ENCODE measurements around the gene BNIPL. TPM values are rescaled to one million over a fixed set of nuclear protein-coding genes. Genes with fewer than 3 reads are reported as not detected.

Gene BNIPL, protein sequence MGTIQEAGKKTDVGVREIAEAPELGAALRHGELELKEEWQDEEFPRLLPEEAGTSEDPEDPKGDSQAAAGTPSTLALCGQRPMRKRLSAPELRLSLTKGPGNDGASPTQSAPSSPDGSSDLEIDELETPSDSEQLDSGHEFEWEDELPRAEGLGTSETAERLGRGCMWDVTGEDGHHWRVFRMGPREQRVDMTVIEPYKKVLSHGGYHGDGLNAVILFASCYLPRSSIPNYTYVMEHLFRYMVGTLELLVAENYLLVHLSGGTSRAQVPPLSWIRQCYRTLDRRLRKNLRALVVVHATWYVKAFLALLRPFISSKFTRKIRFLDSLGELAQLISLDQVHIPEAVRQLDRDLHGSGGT
- 1.4 and 1.8 TPM in 2 replicates for total RNA-seq
- polyA plus RNA-seq (2012): 0.49 TPM

DNA sequence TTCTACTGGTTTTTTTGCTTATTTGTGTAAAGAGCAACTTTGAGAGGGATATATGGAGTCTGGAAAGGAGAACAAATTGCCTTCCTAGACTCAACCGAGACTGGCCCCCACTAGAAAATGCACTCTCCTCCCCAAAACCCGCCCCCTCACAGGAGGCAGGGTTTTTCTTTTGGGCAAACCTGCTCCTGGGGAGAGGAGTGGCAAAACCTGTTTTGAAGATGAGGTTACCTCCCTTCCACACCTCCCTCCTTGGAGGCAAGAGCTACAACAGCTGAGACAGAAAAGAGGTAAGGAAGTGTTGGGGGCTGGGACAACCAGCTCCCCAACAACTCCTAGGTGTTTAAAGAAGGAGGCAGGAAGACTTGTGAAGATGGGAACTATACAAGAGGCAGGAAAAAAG is at the start of gene BNIPL:
TSS of gene BNIPL (plus strand) at position 231 of the 400 bp plus-strand sequence. CDS start at position 371, 140 bp downstream.
- no peak for DNase-seq (ENCODE audit: low read depth)

DNA sequence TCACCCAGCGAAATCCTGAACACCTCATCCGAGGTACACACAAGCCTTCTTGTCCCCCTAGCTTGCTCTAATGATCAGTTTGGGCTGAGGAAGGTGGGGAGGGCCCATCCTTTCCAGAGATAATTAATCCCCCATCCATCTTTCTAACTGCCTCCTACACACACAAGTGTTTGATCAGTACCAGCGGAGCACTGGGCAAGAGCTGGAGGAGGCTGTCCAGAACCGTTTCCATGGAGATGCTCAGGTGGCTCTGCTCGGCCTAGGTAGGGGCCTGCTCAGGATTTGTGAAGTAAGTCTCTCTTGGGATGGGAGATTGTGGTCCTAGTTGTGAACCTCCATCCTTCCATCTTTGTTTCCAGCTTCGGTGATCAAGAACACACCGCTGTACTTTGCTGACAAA is 48.5 kb upstream of the BNIPL start:
- no peak for DNase-seq (ENCODE audit: low read depth)

DNA sequence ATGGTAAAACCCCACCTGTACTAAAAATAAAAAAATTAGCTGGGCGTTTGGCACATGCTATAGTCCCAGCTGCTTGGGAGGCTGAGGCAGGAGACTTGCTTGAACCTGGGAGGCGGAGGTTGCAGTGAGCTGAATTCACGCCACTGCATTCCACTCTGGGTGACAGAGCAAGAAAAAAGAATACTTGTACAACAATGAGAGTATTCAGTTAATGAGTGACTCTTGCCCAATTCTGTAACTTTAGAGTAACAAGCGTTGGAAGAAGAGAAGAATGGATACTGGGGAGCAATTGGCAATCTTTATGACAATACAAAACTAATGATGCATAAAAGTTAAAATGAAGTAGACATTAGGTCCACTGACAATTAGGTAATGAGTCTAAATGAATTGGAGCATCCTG is 43.8 kb upstream of the BNIPL start:
- DNase-seq (ENCODE audit: low read depth): no peak

DNA sequence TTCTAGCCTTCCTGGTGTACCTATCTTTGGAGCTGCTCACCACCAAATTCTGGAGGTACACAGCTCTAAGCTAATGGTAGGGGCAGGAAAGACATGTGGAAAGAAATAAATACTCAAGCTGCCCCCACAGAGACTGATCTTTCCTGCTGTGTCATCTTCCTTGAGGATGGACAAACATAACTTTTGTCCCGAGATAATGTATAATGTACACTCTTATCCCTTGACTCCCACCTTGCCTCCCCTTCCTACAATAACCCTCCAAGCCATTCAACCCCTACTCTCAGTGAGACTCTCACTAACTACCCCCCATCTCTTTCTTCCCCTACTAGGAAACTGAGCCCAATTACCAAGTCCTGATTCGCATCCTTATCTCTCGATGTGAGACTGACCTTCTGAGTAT is 42.1 kb upstream of the BNIPL start:
- DNase-seq (ENCODE audit: low read depth): no peak

DNA sequence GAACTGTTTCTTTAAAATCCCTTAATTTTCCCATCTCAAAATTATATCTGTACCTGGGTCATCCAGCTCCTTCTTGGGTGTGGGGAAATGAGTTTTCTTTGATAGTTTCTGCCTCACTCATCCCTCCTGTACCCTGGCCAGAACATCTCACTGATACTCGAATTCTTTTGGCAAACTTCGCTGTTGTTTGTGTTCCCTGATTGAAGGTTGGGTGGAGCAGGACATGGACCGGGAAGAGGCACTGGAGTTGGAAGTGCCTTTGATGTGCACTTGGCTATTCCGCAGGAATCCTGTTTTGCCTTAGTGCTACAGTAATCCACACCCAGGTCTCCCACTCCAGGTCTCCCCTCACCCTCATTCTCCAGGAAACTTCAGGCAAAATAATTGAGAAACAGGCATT is 40.9 kb upstream of the BNIPL start:
- DNase-seq (ENCODE audit: low read depth): no peak

DNA sequence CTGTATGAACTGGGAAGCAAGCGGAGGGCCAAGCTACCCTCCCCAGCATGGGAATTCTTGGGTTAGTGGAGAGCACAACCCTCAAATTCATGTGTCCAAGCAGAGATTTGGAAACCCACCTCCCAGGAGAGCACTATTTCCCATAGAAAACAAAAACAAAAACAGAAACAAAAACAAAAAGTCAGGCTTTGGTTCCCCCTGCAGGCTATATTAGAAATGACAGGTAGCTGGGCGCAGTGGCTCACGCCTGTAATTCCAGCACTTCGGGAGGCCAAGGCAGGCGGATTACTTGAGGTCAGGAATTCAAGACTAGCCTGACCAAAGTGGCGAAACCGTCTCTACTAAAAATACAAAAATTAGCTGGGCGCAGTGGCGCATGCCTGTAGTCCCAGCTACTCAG is 40.5 kb upstream of the BNIPL start:
- DNase-seq (ENCODE audit: low read depth): peak; percentile 70

DNA sequence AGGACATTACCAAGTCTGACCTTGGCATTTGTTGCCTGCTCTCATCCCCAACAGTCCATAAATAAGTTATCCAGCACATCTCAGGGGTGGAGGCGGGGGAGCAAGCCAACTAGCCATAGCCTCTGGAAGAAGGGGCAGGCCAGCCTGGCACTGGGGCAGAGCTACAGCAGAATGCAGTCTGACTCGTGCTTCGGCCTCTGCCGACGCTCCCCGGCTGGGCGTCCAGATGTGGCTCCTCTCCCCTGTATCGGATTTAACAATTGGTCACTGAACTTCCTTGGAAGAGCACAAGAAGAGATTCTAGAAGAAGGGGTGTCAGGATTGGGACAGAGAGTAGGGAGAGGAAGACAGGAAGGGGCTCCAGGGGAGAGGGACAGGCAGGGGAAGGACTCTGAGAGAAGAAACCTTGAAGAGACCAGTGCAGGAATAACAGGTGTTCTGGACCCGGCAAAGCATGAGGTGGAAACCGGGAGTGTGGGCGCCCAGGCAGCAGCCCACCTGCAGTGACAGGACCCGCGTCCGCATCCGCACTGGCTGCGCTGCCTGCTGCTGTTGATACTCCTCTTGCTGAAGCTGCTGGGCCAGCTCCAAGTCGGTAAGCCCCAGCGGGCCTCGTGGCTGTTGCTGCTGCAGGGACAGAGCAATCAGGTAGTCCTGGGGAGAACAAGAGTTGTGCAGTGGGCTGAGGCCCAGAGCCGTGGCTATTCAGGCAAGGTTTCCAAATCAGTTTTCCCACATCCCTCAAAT is 39.1 kb upstream of the BNIPL start:
- no peak for DNase-seq (ENCODE audit: low read depth)

DNA sequence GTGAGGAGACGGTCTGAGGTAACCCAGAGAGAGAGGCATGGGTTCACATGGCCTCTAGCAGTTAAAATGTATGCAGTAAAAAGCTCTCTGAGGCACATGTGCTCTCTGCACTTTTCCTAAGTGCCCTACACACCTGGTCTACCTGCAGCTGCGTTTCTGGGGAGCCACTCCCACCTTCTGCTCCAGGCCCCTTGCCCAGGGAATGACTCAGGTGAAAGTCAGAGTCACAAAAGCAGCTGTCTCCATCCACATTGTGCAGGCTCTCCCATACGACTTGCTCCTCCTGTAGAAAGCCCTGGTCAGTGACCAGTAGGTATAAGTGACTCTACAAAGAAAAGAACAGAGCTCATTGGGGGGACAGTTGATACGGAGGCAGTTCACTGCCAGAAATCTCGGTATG is 38.4 kb upstream of the BNIPL start:
- DNase-seq (ENCODE audit: low read depth): peak; percentile 33

DNA sequence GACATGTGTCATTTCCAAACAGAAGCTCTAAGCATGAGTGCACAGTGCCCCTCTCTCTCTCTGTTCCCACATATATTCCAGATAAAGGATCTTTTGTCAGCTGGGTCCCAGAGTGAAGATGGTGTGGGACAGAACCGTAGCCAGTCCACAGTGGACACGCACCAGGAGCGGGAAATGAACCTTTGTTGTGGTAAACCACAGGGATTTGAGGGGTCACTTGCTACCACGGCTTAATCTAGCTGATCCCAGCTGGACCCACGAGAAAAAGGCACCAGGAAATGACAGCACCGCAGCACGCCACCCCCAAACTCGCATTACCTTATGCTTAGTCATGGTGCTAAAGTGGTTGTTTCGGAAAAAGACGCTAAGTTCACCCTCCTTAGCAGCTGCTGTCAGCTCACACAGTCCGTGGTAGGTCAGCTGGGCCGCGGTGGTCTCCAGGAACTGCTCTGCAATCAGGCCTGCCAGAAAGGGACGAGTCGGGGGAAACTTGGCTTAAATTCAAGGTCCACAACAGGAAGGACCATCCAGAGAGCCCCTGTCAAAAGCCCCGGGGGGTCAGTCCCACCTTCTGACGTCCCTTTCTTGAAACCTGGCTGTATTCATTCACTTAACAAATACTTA is 37.2 kb upstream of the BNIPL start:
- DNase-seq (ENCODE audit: low read depth): peak; percentile 98

DNA sequence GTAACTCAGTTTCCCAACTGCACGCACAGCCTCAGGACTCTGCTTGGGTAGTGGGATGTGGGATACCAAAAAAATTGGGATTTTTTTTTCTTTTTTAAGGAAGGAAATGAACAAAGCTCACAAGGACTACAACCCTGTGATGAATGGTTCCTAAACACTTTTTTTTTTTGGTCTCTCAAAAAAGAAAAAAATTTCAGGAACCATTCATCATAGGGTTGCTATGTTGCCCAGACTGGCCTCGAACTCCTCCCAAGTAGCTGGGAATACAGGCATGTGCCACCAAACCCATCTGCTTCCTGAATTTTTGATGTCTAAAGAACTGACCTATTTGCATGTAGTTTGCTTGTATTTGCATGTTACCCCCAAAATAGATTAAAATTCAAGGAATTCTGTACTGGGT is 36.5 kb upstream of the BNIPL start:
- peak; percentile 26 for DNase-seq (ENCODE audit: low read depth)

DNA sequence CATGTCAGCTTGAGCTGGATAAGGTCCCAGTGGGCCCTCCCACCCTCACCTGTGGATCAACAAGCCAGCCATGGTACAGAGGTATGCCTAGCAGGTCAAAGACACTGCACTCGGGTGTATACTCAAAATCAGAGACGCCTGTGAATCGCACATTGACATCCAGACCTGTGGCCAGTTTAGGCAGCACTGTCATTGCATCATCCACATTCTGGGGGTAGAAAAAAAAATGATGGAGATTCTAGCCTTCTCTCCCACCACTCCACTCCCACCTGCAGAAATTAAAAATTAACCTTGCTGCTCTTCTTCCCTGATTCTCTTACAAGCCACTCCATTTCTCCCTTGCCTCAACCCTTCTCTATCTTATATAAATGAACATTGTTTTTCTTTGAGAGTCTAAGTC is 36.0 kb upstream of the BNIPL start:
- no peak for DNase-seq (ENCODE audit: low read depth)

DNA sequence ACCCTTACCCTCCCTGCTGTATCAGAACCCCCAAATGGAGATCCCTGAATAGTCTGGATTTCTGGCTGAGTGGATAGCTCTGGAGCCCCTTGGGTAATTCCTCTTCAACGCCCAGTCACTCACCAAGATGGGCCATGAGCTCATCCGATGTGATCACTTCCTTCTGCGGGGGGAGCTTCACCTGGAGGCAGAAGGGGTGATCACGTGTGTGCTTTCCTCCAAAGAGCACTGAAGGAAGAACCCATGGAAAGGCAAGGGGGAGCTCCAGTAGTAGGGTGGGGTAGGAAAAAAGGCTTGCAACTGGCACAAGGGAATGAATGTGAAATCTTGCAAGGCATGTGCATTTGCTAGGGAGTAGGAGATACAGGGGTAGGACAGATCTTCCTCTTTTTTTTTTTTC is 34.8 kb upstream of the BNIPL start:
- DNase-seq (ENCODE audit: low read depth): no peak

DNA sequence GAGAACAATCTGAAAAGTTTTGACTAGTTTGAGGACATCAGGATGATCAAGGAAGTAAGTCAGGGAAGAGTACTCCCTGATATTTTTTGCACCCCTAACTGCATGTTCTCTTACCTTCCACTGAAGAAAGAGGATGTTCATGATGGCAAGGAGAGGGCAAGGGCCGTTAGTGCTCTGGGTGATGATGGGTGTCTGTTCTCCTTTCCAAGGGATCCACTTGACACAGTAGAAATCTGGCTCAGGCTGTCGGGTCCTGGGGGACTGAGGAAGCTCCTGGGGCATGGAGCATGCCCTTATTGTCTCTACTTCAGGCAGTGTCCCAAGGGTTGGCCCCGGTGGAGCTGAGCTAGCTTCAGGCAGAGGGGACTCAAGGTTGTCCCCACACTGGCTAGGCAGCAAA is 34.3 kb upstream of the BNIPL start:
- DNase-seq (ENCODE audit: low read depth): no peak

DNA sequence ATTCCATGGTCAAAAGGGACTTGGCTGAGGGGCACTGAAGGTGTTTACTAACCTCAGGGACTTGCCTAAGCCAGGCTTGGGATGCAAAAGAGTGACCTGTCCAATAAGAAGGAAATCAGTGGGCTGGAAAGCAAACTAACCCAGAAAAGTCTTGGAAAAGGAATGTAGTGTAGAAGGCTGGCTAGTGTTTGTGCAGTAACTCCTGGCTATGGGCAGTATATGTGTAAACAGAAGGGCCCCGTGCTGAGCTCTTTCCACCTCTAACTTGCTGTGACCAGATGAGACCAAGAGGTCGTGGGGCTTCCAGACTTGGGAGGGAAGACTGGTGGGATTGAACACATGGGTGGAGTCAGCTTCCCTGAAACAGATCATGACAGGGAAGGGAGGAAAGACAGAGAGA is 33.8 kb upstream of the BNIPL start:
- DNase-seq (ENCODE audit: low read depth): no peak

DNA sequence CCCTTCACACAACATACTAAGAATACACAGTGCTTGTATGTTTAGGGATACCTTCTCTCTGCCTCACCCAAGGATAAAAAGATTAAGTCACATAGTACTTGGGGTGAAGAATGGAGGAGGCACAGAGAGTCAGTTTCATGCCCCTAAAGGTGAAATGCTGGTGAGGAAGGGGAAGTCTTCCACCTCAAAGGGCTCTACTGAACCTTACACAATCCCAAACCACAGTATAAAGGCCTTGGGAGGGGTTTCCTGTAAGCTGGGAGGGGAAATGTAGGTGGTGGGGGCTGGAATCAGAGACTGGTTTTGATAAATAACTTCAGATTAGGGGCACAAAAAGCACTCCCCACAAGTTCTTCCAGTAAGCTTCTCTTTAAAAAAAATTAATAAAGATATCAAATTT is 33.2 kb upstream of the BNIPL start:
- no peak for DNase-seq (ENCODE audit: low read depth)

DNA sequence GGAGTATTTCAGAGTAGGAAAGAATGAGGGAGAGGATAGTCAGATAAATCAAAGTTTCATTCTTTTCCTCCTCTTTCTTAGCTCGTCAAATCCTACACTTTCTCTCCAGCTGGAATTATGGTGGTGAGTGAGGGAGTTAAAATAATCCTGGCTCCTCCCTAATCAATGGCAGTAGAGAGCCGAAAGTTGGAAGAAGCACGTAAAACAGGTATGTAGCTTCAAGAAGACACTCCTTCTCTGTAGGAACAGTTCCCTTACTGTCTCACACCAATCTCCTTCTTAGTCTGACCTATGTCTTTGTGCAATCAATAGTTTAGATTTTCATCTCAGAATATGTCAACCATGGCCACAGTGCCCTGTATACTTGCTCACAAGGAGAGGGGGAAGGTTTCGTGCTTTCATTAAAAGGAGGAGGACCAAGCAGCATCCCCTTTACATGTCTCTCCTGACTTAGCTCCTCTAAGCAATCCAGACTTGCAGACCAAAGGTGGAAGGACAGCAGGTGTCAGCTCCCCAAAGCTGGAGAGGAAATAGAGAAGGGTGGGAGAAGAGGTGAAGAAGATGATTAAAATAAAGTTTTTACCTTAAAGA is 30.6 kb upstream of the BNIPL start:
- DNase-seq (ENCODE audit: low read depth): no peak

DNA sequence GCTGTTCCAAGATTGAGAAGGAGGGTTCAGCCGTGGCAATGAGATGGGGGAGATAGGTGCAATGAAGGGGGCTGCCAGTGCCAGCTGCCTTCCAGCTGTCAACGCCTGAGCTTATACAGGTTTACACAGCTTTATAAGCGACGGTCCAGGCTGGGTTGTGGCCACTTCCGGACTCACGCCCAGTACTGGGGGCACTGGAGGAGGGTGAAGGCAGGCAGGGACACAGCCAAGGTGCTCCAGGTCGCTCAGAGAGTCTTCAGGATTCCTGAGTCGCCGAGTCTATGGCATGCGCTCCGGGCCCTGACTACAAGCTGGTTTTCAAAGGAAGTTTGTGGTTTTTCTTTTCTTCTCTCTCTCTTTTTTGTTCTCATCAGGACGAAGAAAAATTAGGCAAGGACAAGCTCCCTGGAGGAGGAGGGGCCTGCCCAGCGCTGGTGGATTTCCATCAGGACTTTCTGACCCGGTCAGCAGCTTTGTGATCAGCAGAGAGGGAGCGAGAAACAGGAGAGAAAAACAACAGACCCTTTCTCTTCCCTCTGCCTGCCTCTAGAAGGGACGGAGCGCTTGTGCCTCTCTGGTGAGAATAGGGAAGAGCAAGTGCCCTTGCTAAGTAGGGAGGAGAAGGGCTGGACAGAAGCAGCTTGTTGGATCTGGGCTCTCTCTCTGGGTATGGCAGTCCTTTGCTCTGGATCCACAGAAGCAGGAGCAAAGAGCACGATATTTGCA is 29.9 kb upstream of the BNIPL start, which contains the start of gene MINDY1:
TSS of gene MINDY1 (minus strand) at position 576 of the 726 bp plus-strand sequence. CDS start 4,285 bp downstream, outside the sequence.
- peak; percentile 91 for DNase-seq (ENCODE audit: low read depth)

DNA sequence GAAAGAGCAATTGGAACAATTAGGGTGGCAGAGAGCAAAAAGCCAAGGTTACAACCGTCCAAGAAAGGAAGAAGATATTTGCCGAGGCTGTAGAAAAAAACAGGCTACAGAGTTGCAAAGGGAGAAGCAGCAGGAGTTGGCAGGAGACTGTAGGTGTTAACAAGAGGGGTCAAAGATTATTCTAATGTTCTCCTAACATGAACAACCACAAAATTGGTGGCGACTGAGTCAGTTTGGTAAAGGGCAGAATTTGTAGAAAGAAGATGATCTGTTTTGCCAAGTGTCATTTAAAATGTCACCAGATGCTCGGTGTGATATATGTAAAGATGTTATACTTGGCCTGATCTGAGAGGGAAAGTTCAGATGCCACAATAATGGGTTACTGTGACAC is 28.5 kb upstream of the BNIPL start:
- no peak for DNase-seq (ENCODE audit: low read depth)

DNA sequence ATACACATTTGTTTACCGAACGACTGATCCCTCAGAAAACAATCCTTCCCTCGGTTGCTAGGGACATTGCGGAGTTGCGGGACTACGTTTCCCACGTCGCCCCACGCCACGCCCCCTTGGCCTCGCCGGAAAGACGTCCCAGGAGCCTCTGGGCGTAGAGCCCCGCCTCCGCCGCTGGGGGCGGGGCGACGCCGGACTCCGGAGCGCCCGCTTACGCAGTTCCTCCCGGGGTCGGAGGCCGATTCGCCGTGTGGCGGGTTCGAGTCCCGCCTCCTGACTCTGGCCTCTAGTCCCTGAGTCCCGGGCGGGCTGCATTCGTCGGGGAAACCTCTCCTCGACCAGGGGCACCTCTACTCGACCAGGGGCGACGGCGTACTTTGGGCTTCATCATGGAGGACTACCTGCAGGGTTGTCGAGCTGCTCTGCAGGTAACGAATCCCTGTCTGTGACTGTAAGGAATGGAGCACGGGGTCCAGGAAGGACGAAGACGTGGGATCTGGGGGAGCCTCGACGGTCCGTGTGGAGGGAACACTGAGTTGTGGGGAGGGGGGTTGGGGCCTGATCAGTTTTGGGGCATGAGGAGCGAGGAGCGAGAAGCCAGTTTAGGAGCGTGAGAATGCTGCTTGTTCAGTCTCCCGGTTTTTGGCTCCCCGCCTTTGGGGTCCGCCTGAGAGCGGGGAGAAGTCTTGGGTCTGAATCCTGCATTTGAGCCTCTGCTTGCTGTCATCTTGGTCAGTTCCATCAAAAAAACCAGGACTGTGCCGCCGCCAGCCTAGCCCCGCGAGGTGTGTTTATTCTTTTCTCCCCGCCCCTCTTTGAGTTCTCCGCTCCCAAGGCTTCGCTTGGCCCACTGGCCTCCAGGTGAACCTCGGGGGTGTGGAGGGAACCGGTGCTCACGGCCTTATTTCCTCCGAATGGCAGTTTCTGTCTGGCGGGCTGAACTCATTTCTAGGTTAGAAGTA is 27.9 kb upstream of the BNIPL start, which contains the start of gene PRUNE1:
TSS of gene PRUNE1 (plus strand) at position 206 of the 962 bp plus-strand sequence. CDS start at position 390, 184 bp downstream.
- DNase-seq (ENCODE audit: low read depth): peak; percentile 96

DNA sequence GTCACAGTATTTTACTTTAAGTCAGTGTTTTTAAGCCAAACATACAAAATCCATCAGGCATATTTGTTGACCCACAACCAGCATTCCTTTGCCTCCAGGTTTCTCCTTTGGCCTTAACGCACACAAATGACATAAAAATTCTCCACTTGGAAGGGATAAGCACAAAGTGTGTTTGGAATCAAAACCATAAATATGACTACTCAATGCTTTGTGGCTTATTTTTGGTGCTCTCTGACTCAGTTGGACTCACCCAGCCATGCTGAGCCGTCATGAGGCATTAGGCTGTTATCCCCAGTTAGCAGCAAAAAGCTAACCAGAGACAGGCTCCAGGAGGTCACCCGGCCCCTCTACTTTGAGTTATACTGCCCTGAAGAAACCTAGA is 27.2 kb upstream of the BNIPL start:
- no peak for DNase-seq (ENCODE audit: low read depth)
